ENCODE measurements around the gene SHB.
"Not testable (repeated sequence)": the region's sequence is repeated elsewhere in the genome, so short reads cannot be mapped to it uniquely, and the experiment has no call there.

SHB gene

DNA sequence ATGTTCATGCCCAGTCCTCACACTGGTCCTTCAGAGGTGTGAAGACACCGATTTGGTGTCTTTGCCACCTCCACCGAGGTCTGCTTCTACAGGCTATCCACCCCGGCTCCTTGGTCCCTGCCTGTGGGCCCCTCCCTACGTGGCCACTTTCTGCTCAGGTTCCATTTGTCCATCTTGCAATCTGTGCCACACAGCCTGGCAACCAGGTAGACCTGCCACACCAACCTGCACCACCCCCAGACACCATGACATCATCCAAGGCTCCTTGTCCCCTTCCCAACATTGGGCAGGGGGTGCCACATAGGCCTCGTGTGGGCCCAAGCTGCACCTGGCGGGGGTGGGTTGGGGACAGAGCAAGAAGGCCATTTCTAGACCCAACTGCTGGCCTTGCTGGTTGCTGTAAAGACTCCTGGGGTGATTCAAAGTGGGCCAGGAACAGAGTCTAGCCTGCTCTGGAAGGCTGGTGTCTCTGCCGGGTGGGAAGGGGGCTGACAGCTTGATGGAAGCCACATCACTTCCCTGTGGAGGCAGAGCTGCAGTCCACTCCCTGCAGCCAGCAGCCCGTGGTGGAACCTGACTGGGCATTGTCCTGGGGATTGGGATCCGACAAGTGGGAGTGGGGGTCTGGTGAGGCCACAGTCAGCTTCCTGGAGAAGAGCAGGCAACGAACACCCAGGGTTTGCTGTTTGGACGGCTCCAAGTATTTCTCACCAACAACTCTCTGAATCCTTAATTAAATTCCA, 99.3 kb downstream of the SHB start:
- no peak overlapping the region for H3K4me3 ChIP-seq (ENCODE audit: low read depth, low read length)
- H3K9ac ChIP-seq (ENCODE audit: low read depth, low read length) = no peak overlapping the region
- H3K9me3 ChIP-seq (ENCODE audit: control insufficient read depth, insufficient read depth, low read length) = no peaks in the 10 kb centered on the region
- peaks cover 7% of the 10 kb centered on the region for H3K36me3 ChIP-seq (ENCODE audit: control insufficient read depth, insufficient read depth, low read length)
- H3K4me1 ChIP-seq (ENCODE audit: control insufficient read depth, insufficient read depth, low read length) = no peaks in the 10 kb centered on the region
- no peaks in the 10 kb centered on the region for H3K27me3 ChIP-seq (ENCODE audit: control insufficient read depth, insufficient read depth, low read length)

DNA sequence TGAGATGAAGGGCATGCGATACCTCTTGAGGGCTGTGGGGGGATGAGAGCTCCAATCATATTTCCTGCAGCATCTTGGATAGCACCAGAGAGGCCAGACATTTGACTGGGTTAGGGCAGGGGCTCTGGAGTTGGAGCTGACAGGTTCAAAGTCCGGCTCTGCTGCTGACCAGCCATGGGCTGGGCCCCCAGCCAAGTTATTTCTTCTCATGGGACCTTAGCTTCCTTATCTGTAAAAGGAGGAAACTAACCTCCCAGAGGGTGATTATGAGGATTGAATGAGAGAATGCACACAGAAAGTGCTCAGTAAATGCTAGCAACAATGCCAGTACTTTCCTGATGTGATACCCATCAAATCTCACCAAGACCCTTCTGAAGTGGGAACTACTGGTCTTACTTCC, 99.9 kb downstream of the SHB start:
- Histone ChIP-seq H3K4me3 (ENCODE audit: low read depth, low read length) (no peak overlapping the region), H3K36me3 (ENCODE audit: control insufficient read depth, insufficient read depth, low read length) (peaks cover 7% of the 10 kb centered on the region), H3K27me3 (ENCODE audit: control insufficient read depth, insufficient read depth, low read length) (no peaks in the 10 kb centered on the region), H3K4me1 (ENCODE audit: control insufficient read depth, insufficient read depth, low read length) (no peaks in the 10 kb centered on the region), H3K9ac (ENCODE audit: low read depth, low read length) (no peak overlapping the region), H3K9me3 (ENCODE audit: control insufficient read depth, insufficient read depth, low read length) (no peaks in the 10 kb centered on the region)

DNA sequence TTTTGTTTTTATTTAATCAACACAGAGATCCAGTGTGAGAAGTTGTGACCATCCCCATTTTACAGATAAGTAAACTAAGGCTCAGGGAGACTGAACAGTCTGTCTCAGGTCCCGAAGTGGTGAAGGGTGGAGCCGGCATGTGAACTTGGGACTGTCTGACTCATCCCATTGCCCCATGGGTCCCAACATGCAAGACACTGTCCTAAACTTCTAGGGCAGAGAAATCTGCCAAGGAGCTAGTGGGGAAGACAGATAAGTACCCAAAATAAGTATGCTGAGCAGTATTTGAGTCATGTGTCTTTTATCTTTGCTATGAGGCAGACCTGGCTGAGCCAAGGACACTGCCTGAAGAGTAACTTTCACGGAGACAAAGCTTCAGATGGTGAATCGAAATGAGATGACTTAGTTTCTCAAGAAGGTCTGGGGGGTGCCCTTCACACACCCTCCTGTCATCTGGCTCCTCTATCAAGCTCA, 100.8 kb downstream of the SHB start:
- Histone ChIP-seq H3K36me3 (ENCODE audit: control insufficient read depth, insufficient read depth, low read length) (peaks cover 7% of the 10 kb centered on the region), H3K9ac (ENCODE audit: low read depth, low read length) (no peak overlapping the region), H3K4me1 (ENCODE audit: control insufficient read depth, insufficient read depth, low read length) (no peaks in the 10 kb centered on the region), H3K4me3 (ENCODE audit: low read depth, low read length) (no peak overlapping the region), H3K27me3 (ENCODE audit: control insufficient read depth, insufficient read depth, low read length) (no peaks in the 10 kb centered on the region), H3K9me3 (ENCODE audit: control insufficient read depth, insufficient read depth, low read length) (no peaks in the 10 kb centered on the region)

DNA sequence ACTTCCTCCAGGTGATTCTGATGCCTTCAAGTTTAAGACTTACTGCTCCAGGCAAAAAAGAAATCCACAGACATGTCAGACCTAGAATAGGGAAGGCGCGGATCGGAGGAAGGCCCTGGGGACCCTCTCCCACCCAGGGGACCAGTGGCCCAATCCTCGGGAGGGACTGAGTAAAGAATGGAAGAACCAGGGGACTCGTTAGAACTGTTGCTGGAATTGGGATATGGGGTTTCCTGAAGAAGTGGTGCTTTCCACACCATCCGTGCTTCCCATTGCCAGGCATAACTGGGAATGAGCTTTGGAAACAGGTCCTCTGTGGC, 101.3 kb downstream of the SHB start:
- Histone ChIP-seq H3K9ac (ENCODE audit: low read depth, low read length) (no peak overlapping the region), H3K4me3 (ENCODE audit: low read depth, low read length) (no peak overlapping the region), H3K9me3 (ENCODE audit: control insufficient read depth, insufficient read depth, low read length) (no peaks in the 10 kb centered on the region), H3K4me1 (ENCODE audit: control insufficient read depth, insufficient read depth, low read length) (no peaks in the 10 kb centered on the region), H3K27me3 (ENCODE audit: control insufficient read depth, insufficient read depth, low read length) (no peaks in the 10 kb centered on the region), H3K36me3 (ENCODE audit: control insufficient read depth, insufficient read depth, low read length) (peaks cover 7% of the 10 kb centered on the region)

DNA sequence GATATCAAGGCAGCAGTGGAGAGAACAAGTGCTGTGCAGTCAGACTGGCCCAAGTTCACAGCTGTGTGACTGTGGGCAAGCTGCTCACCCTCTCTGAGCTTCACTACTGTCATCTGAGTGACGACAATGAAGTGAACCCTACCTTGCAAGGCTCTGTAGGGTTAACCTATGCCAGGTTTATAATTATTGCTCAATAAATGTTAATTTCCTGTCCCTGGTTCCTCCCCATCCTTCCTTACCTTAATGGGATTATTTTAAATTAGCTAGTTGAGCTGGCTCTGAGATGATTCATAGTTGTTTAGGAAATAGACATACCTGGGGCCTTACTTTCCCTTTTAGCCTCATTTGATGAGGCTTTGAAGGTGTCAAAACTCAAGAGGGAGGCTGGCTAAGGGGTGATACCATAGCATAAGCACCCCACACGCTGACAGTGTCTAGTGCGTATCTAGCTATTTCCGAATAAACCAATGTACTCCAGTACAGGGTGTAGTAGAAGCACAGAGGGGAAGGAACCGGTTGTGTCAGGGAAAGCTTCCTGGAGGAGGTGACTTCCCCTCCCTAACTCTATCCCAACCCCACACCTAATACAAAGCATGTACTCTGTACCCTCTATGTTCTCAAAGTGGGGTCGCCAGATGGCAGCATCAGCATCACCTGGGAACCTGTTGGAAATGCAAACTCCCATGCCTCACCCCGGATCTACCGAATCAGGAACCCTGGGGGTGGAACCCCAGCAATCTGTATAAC, 101.8 kb downstream of the SHB start:
- Histone ChIP-seq H3K4me3 (ENCODE audit: low read depth, low read length) (no peak overlapping the region), H3K4me1 (ENCODE audit: control insufficient read depth, insufficient read depth, low read length) (no peaks in the 10 kb centered on the region), H3K9ac (ENCODE audit: low read depth, low read length) (no peak overlapping the region), H3K36me3 (ENCODE audit: control insufficient read depth, insufficient read depth, low read length) (peaks cover 7% of the 10 kb centered on the region), H3K27me3 (ENCODE audit: control insufficient read depth, insufficient read depth, low read length) (no peaks in the 10 kb centered on the region), H3K9me3 (ENCODE audit: control insufficient read depth, insufficient read depth, low read length) (no peaks in the 10 kb centered on the region)

DNA sequence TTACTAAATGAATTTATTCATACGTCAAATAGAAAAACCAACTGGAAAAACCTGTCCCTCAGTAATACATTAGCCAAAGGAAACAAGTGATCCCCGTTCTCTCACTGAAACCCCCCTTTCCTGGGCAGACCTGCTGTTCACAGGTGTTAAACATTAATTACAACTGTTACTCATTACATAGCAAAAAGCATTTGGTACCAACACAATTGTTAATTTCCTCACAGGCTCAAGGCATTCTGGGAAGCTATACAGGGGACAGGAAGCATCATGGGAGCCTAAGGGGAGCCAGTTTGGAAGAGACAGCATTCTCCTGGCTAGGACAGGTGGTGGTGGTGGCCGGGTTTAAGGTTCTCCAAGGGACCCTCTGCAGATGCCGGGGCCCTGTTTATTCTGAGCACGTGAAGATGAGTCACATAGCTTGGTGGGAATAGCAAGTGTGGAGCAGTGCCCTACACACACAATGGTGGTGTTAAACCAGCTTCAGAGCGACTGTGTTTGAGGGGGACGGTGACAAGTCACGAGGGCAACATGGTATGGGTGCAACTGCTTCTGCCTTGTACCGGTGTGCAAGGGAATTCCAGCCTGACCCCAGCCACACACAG, 102.5 kb downstream of the SHB start:
- peaks cover 7% of the 10 kb centered on the region for H3K36me3 ChIP-seq (ENCODE audit: control insufficient read depth, insufficient read depth, low read length)
- no peaks in the 10 kb centered on the region for H3K9me3 ChIP-seq (ENCODE audit: control insufficient read depth, insufficient read depth, low read length)
- H3K9ac ChIP-seq (ENCODE audit: low read depth, low read length) = no peak overlapping the region
- no peaks in the 10 kb centered on the region for H3K4me1 ChIP-seq (ENCODE audit: control insufficient read depth, insufficient read depth, low read length)
- H3K4me3 ChIP-seq (ENCODE audit: low read depth, low read length) = no peak overlapping the region
- no peaks in the 10 kb centered on the region for H3K27me3 ChIP-seq (ENCODE audit: control insufficient read depth, insufficient read depth, low read length)

DNA sequence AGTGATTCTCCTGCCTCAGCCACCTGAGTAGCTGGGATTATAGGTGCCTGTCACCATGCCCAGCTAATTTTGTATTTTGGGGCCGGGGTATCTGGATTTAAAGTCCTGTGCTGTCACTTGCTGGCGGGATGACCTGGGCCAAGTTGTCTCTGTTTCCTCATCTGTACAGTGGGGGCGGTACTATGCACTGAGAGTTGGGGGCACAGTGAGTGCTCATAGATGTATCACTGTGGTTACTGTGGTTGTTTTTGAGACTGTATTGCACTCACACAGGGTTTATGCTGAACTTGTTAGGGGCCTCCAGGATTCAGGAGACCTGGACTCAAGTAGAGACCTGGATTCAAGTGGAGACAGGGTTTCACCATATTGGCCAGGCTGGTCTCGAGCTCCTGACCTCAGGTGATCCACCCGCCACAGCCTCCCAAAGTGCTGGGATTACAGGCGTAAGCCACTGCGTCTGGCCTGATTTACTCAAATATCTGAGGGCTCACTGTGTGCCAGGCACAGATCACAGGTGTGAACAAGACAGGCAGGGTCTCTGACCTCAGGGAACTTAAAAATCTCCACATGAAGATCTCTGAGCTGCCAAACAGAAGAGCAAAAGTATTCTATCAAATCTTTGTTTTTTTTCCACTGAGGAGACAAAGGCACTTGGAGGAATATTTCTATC, 103.2 kb downstream of the SHB start:
- not testable (repeated sequence) for H3K36me3 ChIP-seq (ENCODE audit: control insufficient read depth, insufficient read depth, low read length); H3K4me3 ChIP-seq (ENCODE audit: low read depth, low read length); H3K9ac ChIP-seq (ENCODE audit: low read depth, low read length); H3K4me1 ChIP-seq (ENCODE audit: control insufficient read depth, insufficient read depth, low read length); H3K27me3 ChIP-seq (ENCODE audit: control insufficient read depth, insufficient read depth, low read length); H3K9me3 ChIP-seq (ENCODE audit: control insufficient read depth, insufficient read depth, low read length)

DNA sequence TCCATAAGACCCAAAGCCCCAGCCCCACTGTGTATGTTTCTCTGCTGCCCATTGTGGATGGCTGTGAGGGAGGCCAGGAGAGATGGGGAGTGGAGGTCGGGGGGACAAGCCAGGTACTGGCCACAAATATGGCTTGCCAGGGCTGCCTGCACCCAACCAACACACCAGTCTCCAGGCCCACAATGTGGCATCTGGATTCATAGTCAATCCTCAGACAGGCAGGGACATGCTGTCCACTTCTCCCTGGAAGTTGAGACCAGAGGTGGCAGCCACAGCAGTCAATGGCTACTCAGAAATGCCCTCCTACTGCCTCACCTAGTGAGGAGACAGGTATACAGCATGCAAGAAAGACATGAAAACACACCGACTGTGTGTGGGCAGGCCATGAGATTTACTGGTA, 103.9 kb downstream of the SHB start:
- Histone ChIP-seq H3K9me3 (ENCODE audit: control insufficient read depth, insufficient read depth, low read length) (no peaks in the 10 kb centered on the region), H3K4me1 (ENCODE audit: control insufficient read depth, insufficient read depth, low read length) (no peaks in the 10 kb centered on the region), H3K27me3 (ENCODE audit: control insufficient read depth, insufficient read depth, low read length) (no peaks in the 10 kb centered on the region), H3K9ac (ENCODE audit: low read depth, low read length) (no peak overlapping the region), H3K4me3 (ENCODE audit: low read depth, low read length) (no peak overlapping the region), H3K36me3 (ENCODE audit: control insufficient read depth, insufficient read depth, low read length) (peaks cover 7% of the 10 kb centered on the region)

DNA sequence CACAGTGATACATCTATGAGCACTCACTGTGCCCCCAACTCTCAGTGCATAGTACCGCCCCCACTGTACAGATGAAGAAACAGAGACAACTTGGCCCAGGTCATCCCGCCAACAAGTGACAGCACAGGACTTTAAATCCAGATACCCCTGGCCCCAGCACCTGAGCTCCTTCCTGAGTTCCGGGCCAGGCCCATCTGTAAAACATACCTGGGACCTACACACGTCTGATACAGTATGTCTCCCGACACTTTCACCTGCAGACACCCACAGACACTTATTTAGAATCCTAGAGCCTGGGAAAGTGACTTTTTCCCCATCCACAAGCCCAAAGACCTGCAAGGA, 104.3 kb downstream of the SHB start:
- peaks cover 7% of the 10 kb centered on the region for H3K36me3 ChIP-seq (ENCODE audit: control insufficient read depth, insufficient read depth, low read length)
- no peak overlapping the region for H3K4me3 ChIP-seq (ENCODE audit: low read depth, low read length)
- no peak overlapping the region for H3K9ac ChIP-seq (ENCODE audit: low read depth, low read length)
- no peaks in the 10 kb centered on the region for H3K27me3 ChIP-seq (ENCODE audit: control insufficient read depth, insufficient read depth, low read length)
- no peaks in the 10 kb centered on the region for H3K9me3 ChIP-seq (ENCODE audit: control insufficient read depth, insufficient read depth, low read length)
- no peaks in the 10 kb centered on the region for H3K4me1 ChIP-seq (ENCODE audit: control insufficient read depth, insufficient read depth, low read length)

DNA sequence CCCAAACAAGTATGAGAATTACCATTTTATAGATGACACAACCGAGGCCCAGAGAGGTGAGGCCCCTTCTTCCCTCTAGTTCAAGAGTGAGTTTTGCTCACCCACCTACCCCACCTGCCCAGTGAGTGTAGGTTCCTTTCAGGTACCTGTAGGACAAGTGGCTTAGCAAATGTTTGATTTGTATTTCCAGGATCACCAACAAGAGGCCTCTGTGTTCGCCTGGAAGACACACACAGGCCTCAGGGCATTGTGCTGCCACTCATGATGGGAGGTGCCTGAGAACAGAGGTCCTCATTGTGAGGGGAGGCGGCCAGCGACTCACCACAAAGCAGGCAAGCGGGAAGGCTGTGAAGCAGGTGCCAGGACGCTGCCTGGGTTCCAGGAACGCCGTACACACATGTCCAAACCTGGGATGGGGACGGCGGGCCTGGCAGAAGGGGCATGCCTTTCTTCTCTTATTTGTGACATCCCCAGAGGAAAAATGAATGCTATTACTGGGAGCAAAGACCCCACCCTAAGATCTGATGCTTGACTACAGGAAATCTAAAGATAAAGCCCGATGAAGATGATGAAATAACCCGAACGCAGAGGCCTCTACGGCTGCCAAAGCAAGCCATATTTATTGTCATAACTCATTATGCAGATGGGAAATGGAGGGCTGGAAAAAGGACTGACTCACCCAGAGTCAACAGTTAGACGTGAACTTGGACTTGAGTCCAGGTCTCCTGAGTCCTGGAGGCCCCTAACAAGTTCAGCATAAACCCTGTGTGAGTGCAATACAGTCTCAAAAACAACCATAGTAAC, 104.9 kb downstream of the SHB start:
- Histone ChIP-seq H3K27me3 (ENCODE audit: control insufficient read depth, insufficient read depth, low read length) (no peaks in the 10 kb centered on the region), H3K36me3 (ENCODE audit: control insufficient read depth, insufficient read depth, low read length) (peaks cover 7% of the 10 kb centered on the region), H3K4me1 (ENCODE audit: control insufficient read depth, insufficient read depth, low read length) (no peaks in the 10 kb centered on the region), H3K9me3 (ENCODE audit: control insufficient read depth, insufficient read depth, low read length) (no peaks in the 10 kb centered on the region), H3K9ac (ENCODE audit: low read depth, low read length) (no peak overlapping the region), H3K4me3 (ENCODE audit: low read depth, low read length) (no peak overlapping the region)

DNA sequence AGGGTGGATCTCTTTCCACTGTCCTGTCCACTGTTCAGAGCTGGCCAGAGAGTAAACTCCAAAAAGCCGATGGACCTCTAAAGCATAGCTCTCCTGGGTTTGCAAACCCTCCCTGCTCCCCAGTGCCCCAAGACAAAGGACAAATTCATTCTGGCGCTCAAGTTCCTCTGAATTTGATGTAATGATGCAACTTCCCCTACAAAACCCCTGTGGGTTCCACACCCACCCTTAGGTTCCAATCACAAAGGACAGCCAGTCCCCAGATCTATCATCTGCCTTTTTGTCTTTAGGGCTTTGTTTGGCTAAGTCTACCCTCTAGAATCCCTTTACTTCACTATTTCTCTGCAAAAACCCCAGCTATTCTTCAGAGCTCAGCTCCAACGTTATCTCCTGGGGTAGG, 107.7 kb downstream of the SHB start:
- no peaks in the 10 kb centered on the region for H3K4me1 ChIP-seq (ENCODE audit: control insufficient read depth, insufficient read depth, low read length)
- no peaks in the 10 kb centered on the region for H3K9me3 ChIP-seq (ENCODE audit: control insufficient read depth, insufficient read depth, low read length)
- H3K36me3 ChIP-seq (ENCODE audit: control insufficient read depth, insufficient read depth, low read length) = no peaks in the 10 kb centered on the region
- no peak overlapping the region for H3K9ac ChIP-seq (ENCODE audit: low read depth, low read length)
- no peak overlapping the region for H3K4me3 ChIP-seq (ENCODE audit: low read depth, low read length)
- no peaks in the 10 kb centered on the region for H3K27me3 ChIP-seq (ENCODE audit: control insufficient read depth, insufficient read depth, low read length)
